HepG2 (cell line): Measurements from ENCODE around the gene FAF2. TPM values are rescaled to one million over a fixed set of nuclear protein-coding genes. Genes with fewer than 3 reads are reported as not detected.

ENCODE experiments used
- AGO1 ChIP-seq: fragments of 200-400 bp; formaldehyde crosslinking; IDR thresholded peaks from 2 replicates; pipeline ENCODE4 v1.6.1; 2017; ENCODE audit warnings: mild to moderate bottlenecking, low read depth, low read length, moderate library complexity; ENCODE audit not compliant: poor library complexity, severe bottlenecking
- KLF15 ChIP-seq: sonication (generic); formaldehyde crosslinking; IDR thresholded peaks from 2 replicates; pipeline ENCODE4 v1.8.1; 2023; ENCODE audit warnings: borderline replicate concordance, mild to moderate bottlenecking, inconsistent platforms, missing genetic modification reagents, mixed read lengths
- MXD1 ChIP-seq: sonication (generic); formaldehyde crosslinking; IDR thresholded peaks from 2 replicates; pipeline ENCODE4 v1.4.0; 2020; ENCODE audit warnings: mild to moderate bottlenecking, missing genetic modification reagents
- PRDM10 ChIP-seq: sonication (generic); formaldehyde crosslinking; IDR thresholded peaks from 2 replicates; pipeline ENCODE4 v1.4.0; 2020; ENCODE audit warnings: low read depth, missing genetic modification reagents
- ZNF362 ChIP-seq: sonication (generic); formaldehyde crosslinking; IDR thresholded peaks from 2 replicates; pipeline ENCODE4 v1.4.0; 2020; ENCODE audit warnings: missing genetic modification reagents, mild to moderate bottlenecking, borderline replicate concordance
- ZNF597 ChIP-seq: sonication (generic); formaldehyde crosslinking; IDR thresholded peaks from 2 replicates; pipeline ENCODE4 v1.5.0; 2020; ENCODE audit warnings: missing genetic modification reagents
- polyA plus RNA-seq, 8 experiments: library from polyadenylated mRNA; depleted of rRNA in 3 of 8; stranded (reverse) in 7 of 8; unstranded in 1 of 8; fragments of >200 nt; fragmentation: Illumina TruSeq in 4 of 8; extraction: Trizol in 4 of 8; gene quantifications; 2 replicates each; pipeline versions ENCODE4 v1.2.1 to v1.2.3, GENCODE V29; 2011 to 2016; ENCODE audit warnings: low read depth in 4 of 8, missing spikeins in 1 of 8, mixed read lengths in 1 of 8; ENCODE audit not compliant: insufficient read depth in 1 of 8
- total RNA-seq, 5 experiments: library from RNA; depleted of rRNA; stranded (reverse); fragments of >200 nt; fragmentation: Illumina TruSeq; extraction: Trizol; gene quantifications; 2 replicates each; pipeline ENCODE4 v1.2.3, GENCODE V29; 2016; ENCODE audit warnings: low read depth in 1 of 5

FAF2 gene
- total and polyA plus RNA-seq, 2 of the 13 experiments (the other 11 are each of a cell fraction or from before 2014, with no cell fraction given), result 27.8 to 34.3 TPM

- TF ChIP-seq MXD1 (CRISPR knock-in tag), result no peak
- TF ChIP-seq KLF15 (CRISPR knock-in tag), result no peak
- TF ChIP-seq ZNF362 (CRISPR knock-in tag), result no peak
- no peak for TF ChIP-seq PRDM10
- no peak for TF ChIP-seq ZNF597 (CRISPR knock-in tag)
- TF ChIP-seq AGO1, result no peak
Observed at GRCh38 chr5:176532795-176533194, 84.6 kb downstream of the FAF2 start (continued).
